Thoracic aorta (tissue), 2 donors: Measurements from ENCODE around the gene ZNF462. TPM values are rescaled to one million over a fixed set of nuclear protein-coding genes. Genes with fewer than 3 reads are reported as not detected.

Experiments
- ATAC-seq: fragments of 150-250 bp; one replicate; pipeline ENCODE4 v1.8.0; 2017; ENCODE audit warnings: low read depth; ENCODE audit not compliant: insufficient number of reproducible peaks, low FRiP score
- DNase-seq: peaks from one replicate; pipeline ENCODE4 v3.0.0-alpha.2; 2020; ENCODE audit warnings: low spot score
- H3K27ac ChIP-seq, 2 donors: fragments of 200-600 bp; sonication (generic); 1 replicate in 1 of 2; 2 replicates in 1 of 2; pipeline ENCODE4 v1.5.1; 2016; ENCODE audit warnings: mild to moderate bottlenecking in 2 of 2, moderate library complexity in 2 of 2
- H3K27me3 ChIP-seq: fragments of 200-600 bp; sonication (generic); replicated peaks from 2 replicates; pipeline ENCODE4 v1.6.0; 2016; ENCODE audit warnings: mild to moderate bottlenecking; ENCODE audit not compliant: insufficient read depth
- H3K36me3 ChIP-seq: fragments of 200-600 bp; sonication (generic); one replicate; pipeline ENCODE4 v1.5.1; 2016
- H3K4me1 ChIP-seq, 2 donors: fragments of 200-600 bp; sonication (generic); 1 replicate in 1 of 2; 2 replicates in 1 of 2; pipeline versions ENCODE4 v1.5.1 to v1.6.0; 2016; ENCODE audit warnings: low read depth in 2 of 2, mild to moderate bottlenecking in 1 of 2; ENCODE audit not compliant: control insufficient read depth in 1 of 2
- H3K4me3 ChIP-seq: fragments of 200-600 bp; sonication (generic); 2 replicates; pipeline ENCODE4 v1.5.1; 2016; ENCODE audit warnings: mild to moderate bottlenecking
- H3K9me3 ChIP-seq: fragments of 200-600 bp; sonication (generic); 2 replicates; pipeline ENCODE4 v1.5.1; 2016
- total RNA-seq, 2 donors: library from RNA; depleted of rRNA; stranded (reverse); fragments of >200 nt; gene quantifications; one replicate each; pipeline versions ENCODE4 v1.1.0 to v1.2.3, GENCODE V29; 2016
- TF ChIP-seq, protein P1 (sequence below): fragments of 200-600 bp; sonication (generic); IDR thresholded peaks from one replicate; pipeline ENCODE4 v1.5.1; 2019; ENCODE audit warnings: antibody characterized with exemption

Gene ZNF462
- total RNA-seq, 2 donors from 2014 or later, result 9.6 to 12.3 TPM

DNA sequence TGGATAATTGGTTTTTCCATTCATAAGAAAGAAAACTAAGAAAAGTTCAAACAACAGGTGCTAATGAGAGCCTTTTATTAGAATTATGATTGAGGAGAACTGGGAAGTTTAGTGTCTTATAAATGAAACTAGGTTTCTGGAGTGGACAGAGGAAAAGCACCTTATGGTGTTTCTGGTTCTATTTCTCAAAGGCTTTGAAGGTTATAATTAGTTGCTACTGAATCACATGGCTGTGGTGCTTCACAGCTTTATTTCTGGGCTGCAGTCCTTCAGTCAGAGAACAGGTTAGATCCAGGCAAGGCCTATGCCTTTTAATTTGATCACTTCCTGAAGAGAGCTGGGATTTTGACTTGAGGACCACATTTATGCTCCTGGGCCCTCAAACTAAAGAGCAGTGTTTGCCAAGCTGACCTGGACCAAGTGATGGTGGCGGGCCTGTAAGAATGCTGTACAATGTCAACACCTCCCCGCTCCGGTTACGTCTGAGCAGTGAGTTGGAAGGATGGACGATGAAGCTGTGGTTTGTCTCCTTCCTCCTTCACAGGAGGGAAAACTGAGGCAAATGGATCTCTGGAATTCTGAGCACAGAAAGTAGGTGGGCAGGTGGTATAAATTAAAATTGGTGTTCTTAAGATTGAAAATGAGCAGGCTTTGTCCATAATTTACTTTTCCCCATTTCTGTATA lies 56.0 kb downstream of the ZNF462 start:
- TF ChIP-seq, protein P1, sequence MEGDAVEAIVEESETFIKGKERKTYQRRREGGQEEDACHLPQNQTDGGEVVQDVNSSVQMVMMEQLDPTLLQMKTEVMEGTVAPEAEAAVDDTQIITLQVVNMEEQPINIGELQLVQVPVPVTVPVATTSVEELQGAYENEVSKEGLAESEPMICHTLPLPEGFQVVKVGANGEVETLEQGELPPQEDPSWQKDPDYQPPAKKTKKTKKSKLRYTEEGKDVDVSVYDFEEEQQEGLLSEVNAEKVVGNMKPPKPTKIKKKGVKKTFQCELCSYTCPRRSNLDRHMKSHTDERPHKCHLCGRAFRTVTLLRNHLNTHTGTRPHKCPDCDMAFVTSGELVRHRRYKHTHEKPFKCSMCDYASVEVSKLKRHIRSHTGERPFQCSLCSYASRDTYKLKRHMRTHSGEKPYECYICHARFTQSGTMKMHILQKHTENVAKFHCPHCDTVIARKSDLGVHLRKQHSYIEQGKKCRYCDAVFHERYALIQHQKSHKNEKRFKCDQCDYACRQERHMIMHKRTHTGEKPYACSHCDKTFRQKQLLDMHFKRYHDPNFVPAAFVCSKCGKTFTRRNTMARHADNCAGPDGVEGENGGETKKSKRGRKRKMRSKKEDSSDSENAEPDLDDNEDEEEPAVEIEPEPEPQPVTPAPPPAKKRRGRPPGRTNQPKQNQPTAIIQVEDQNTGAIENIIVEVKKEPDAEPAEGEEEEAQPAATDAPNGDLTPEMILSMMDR, result no peak
- no peak for DNase-seq
- Histone ChIP-seq H3K36me3 (peaks cover 4% of the 10 kb centered on the region), H3K27ac (no peak overlapping the region), H3K9me3 (no peaks in the 10 kb centered on the region), H3K4me3 (no peak overlapping the region), H3K4me1 (peaks cover 0 to 5% of the 10 kb centered on the region in 2 donors), H3K27me3 (no peaks in the 10 kb centered on the region)
- no peak for ATAC-seq

DNA sequence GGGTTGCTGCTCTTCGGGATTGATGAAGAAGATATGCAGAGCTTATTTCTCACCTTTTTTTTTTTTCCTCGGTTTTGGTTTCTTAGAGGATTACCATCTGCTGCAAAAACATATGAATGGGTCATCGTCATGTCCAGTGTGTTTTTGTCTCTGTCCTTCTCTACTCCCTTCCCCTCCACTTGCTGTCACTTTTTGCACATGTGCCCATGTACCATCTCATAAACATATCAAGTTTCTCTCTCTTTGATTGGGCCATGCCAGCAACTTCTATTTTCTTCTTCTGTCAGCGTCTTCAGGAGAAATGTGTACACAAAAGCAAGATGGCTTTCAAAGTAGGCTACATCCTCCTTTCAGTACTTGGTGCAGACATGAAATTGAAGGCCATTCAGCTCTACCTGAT lies 57.1 kb downstream of the ZNF462 start:
- Histone ChIP-seq H3K4me1 (peaks cover 0 to 5% of the 10 kb centered on the region in 2 donors), H3K27ac (no peak overlapping the region), H3K4me3 (no peak overlapping the region), H3K9me3 (no peaks in the 10 kb centered on the region), H3K27me3 (no peaks in the 10 kb centered on the region), H3K36me3 (peaks cover 14% of the 10 kb centered on the region)
- ATAC-seq, result no peak
- no peak for DNase-seq
- TF ChIP-seq, protein P1, result no peak

DNA sequence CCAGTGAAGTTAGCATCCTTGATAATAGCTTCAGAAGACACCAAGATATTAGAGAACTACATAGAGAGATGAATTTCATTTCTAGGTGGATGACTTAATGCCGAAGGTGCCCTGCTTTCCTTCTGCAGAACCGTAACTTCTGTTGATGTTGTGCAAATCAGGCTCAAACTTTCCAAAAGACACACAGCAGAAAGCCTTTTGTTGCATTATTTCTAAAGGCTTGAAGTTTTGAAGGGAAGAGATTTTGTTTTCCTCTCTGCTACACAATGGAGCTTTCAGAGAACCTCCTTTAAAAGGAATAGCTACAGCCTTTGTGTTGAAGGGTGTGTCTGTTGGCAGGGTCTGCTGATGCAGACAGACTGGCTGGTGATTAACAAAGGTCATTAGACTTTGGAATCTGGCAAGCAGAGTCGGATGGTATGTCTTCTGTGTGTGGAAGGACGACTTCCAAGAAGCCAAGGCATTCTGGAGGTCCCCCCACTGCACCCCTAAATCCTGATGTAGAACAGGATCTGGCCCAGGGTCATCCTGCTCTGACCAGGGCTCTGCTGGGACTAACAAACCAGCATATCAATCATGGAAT lies 57.8 kb downstream of the ZNF462 start:
- DNase-seq (no peak), ATAC-seq (no peak)
- Histone ChIP-seq H3K4me1 (peaks cover 0 to 5% of the 10 kb centered on the region in 2 donors), H3K4me3 (no peak overlapping the region), H3K27me3 (no peaks in the 10 kb centered on the region), H3K36me3 (peaks cover 20% of the 10 kb centered on the region), H3K9me3 (no peaks in the 10 kb centered on the region), H3K27ac (peak overlapping the region in 1 of 2 donors; percentile 46)
- TF ChIP-seq, protein P1, result no peak

DNA sequence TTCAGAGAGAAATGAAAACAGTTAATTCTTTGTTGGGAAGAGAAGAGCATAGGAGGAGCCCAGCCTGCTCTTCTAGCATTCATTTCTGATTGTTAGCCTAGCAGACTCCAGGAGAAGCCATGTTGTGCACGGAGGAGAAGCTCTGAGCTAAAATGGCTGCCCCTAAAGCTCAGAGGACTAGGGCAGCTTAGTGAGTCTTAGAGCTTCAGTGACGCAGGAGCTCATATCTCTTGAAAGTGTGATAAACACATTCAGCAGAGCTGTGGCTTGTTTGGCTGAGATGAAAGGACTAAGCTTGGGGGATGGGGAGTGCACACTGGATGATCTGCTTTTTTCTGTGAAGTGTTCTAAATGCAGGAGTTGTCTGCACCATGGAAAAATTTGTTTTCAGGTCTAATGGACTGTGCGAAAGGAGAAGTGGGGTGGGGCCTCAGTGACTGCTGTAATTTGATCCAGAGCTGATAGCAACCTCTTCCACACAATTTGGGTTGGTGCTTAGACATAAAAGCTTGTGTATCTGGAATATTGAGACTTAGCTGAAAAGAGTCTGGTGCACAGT lies 58.5 kb downstream of the ZNF462 start:
- DNase-seq, result no peak

DNA sequence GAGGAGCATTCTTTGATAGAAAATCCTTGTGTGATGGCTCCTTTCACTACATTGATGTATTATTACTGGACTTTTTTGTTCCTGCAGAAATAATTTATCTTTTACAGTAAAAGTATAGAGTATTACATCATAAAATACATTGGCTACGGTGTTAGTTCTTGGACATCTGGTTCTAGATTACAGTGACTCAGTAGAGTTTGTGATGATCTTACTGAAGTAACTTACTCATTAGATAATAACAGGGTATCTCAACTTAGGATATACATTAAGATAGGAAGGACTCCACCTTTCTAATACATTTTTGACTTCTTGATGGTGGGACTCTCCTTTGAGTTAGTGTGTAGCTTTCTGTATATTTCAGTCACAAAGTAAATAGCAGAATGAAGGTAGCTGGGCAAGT lies 59.1 kb downstream of the ZNF462 start:
- TF ChIP-seq, protein P1, result no peak
- Histone ChIP-seq H3K36me3 (peaks cover 20% of the 10 kb centered on the region), H3K27me3 (no peaks in the 10 kb centered on the region), H3K4me3 (no peak overlapping the region), H3K27ac (no peak overlapping the region), H3K4me1 (peaks cover 0 to 5% of the 10 kb centered on the region in 2 donors), H3K9me3 (no peaks in the 10 kb centered on the region)
- ATAC-seq (no peak), DNase-seq (no peak)

More for the DNA sequence above, 58.5 kb downstream of the ZNF462 start:
- Histone ChIP-seq H3K9me3 (no peaks in the 10 kb centered on the region), H3K4me1 (peaks cover 0 to 5% of the 10 kb centered on the region in 2 donors), H3K4me3 (no peak overlapping the region), H3K27me3 (no peaks in the 10 kb centered on the region), H3K36me3 (peaks cover 20% of the 10 kb centered on the region), H3K27ac (peak overlapping the region in 1 of 2 donors; percentile 46)
- TF ChIP-seq, protein P1, result no peak
- no peak for ATAC-seq
